A549 (cell line): ENCODE measurements around the gene RCSD1. TPM values are rescaled to one million over a fixed set of nuclear protein-coding genes. Genes with fewer than 3 reads are reported as not detected.

ENCODE experiments used
- ATAC-seq, 2 experiments: fragments of 200-7000 bp in 1 of 2; fragments of >200 bp in 1 of 2; cut with Nextera tagmentation in 1 of 2; cut with Tn5 transposase in 1 of 2; 3 replicates each; pipeline versions ENCODE4 v1.8.0 to v1.9.1; 2018 to 2020; ENCODE audit warnings: mild to moderate bottlenecking in 1 of 2, moderate library complexity in 1 of 2
- CTCF ChIA-PET: fragments of 300-600 bp; sonication (Branson Sonifier 250); formaldehyde crosslinking; extraction: SDS; loops from one replicate; lab custom pipeline; 2021; ENCODE audit warnings: antibody characterized with exemption, inconsistent platforms; lab: Yijun Ruan, JAX
- POLR2A ChIA-PET: fragments of 350-600 bp; formaldehyde crosslinking; extraction: SDS; loops from one replicate; lab custom pipeline; 2021; ENCODE audit warnings: antibody characterized with exemption, inconsistent platforms; lab: Yijun Ruan, JAX
- DNase-seq, 2 experiments: peaks; one replicate each; pipeline versions ENCODE4 v3.0.0 to v3.0.0-alpha.2; 2011 to 2016; ENCODE audit warnings: low read depth in 1 of 2, low spot score in 1 of 2
- FAIRE-seq: peaks from 2 replicates; lab custom pipeline; 2011; peaks lifted over from hg19 to GRCh38; lab: Jason Lieb, UNC
- H3K27ac ChIP-seq, 2 experiments: fragments of >200 bp; sonication (Bioruptor Twin); formaldehyde crosslinking; 3 replicates each; pipeline ENCODE4 v1.5.1; 2016 to 2017
- H3K4me1 ChIP-seq: fragments of >200 bp; sonication (Bioruptor Twin); formaldehyde crosslinking; 3 replicates; pipeline ENCODE4 v1.6.1; 2016
- H3K4me2 ChIP-seq: fragments of >200 bp; sonication (Bioruptor Twin); formaldehyde crosslinking; 3 replicates; pipeline ENCODE4 v1.6.1; 2016
- H3K4me3 ChIP-seq: fragments of >200 bp; sonication (Bioruptor Twin); formaldehyde crosslinking; 3 replicates; pipeline ENCODE4 v1.5.1; 2016
- H3K9me3 ChIP-seq: fragments of >200 bp; sonication (Bioruptor Twin); formaldehyde crosslinking; 3 replicates; pipeline ENCODE4 v1.6.1; 2016
- ATOH8 ChIP-seq: fragments of 250-450 bp; sonication (Bioruptor Pico); IDR thresholded peaks from 2 replicates; pipeline ENCODE4 v1.5.0; 2020; ENCODE audit warnings: low read depth, mild to moderate bottlenecking, moderate library complexity
- BHLHE40 ChIP-seq: IDR thresholded peaks from 2 replicates; pipeline ENCODE4 v1.6.1; 2012; ENCODE audit warnings: low read depth, low read length, inconsistent platforms
- CHD2 ChIP-seq: fragments of 150-350 bp; IDR thresholded peaks from 2 replicates; pipeline ENCODE4 v1.6.1; 2014; ENCODE audit warnings: low read length; ENCODE audit not compliant: partially characterized antibody
- CHD4 ChIP-seq: fragments of 200-600 bp; sonication (generic); IDR thresholded peaks from 2 replicates; pipeline ENCODE4 v1.6.1; 2016; ENCODE audit warnings: antibody characterized with exemption, mild to moderate bottlenecking, borderline replicate concordance
- EP300 ChIP-seq, 2 experiments: fragments of >200 bp; sonication (Bioruptor Twin); formaldehyde crosslinking; IDR thresholded peaks; 2 replicates in 1 of 2; 3 replicates in 1 of 2; pipeline ENCODE4 v1.6.1; 2016 to 2017
- FOSB ChIP-seq: fragments of 250-450 bp; sonication (Bioruptor Pico); IDR thresholded peaks from 2 replicates; pipeline ENCODE4 v1.5.0; 2020; ENCODE audit warnings: mild to moderate bottlenecking, moderate library complexity
- FOSL2 ChIP-seq, 2 experiments: fragments of 450-650 bp in 1 of 2; fragments of >200 bp in 1 of 2; sonication (Bioruptor Twin) in 1 of 2; formaldehyde crosslinking; IDR thresholded peaks; 2 replicates each; pipeline versions ENCODE4 v1.5.0 to v1.6.1; 2016 to 2020; ENCODE audit warnings: mild to moderate bottlenecking in 1 of 2, moderate library complexity in 1 of 2
- FOXS1 ChIP-seq: fragments of 250-450 bp; sonication (Bioruptor Pico); IDR thresholded peaks from 2 replicates; pipeline ENCODE4 v1.5.0; 2020; ENCODE audit warnings: mild to moderate bottlenecking, moderate library complexity
- HOXB5 ChIP-seq: fragments of 250-450 bp; sonication (Bioruptor Pico); IDR thresholded peaks from 2 replicates; pipeline ENCODE4 v1.5.0; 2020; ENCODE audit warnings: mild to moderate bottlenecking, moderate library complexity
- MAZ ChIP-seq: fragments of 150-350 bp; IDR thresholded peaks from 2 replicates; pipeline ENCODE4 v1.6.1; 2014; ENCODE audit warnings: antibody characterized with exemption, low read depth, low read length, borderline replicate concordance
- PBX3 ChIP-seq: IDR thresholded peaks from 2 replicates; pipeline ENCODE4 v1.6.1; 2012
- PHF8 ChIP-seq: fragments of 200-600 bp; sonication (generic); IDR thresholded peaks from 2 replicates; pipeline ENCODE4 v1.6.1; 2016; ENCODE audit warnings: low read depth, mild to moderate bottlenecking, antibody characterized with exemption, moderate library complexity, borderline replicate concordance
- RFX5 ChIP-seq: fragments of 450-650 bp; IDR thresholded peaks from 2 replicates; pipeline ENCODE4 v1.7.1; 2014; ENCODE audit warnings: antibody characterized with exemption, mild to moderate bottlenecking, moderate library complexity
- RNF2 ChIP-seq: fragments of 200-600 bp; sonication (generic); IDR thresholded peaks from 2 replicates; pipeline ENCODE4 v1.6.1; 2016; ENCODE audit warnings: low read depth, mild to moderate bottlenecking, antibody characterized with exemption, moderate library complexity, borderline replicate concordance
- ZNF302 ChIP-seq: fragments of 250-450 bp; sonication (Bioruptor Pico); IDR thresholded peaks from 2 replicates; pipeline ENCODE4 v1.9.0; 2021; ENCODE audit warnings: inconsistent platforms, mild to moderate bottlenecking, moderate library complexity
- whole genome bisulfite sequencing: methylation state at CpG from one replicate; pipeline ENCODE4 v1.1.6; 2017; ENCODE audit errors: missing lambda C conversion rate; 5-methylcytosine and 5-hydroxymethylcytosine counted together
- polyA plus RNA-seq, 4 experiments: library from polyadenylated mRNA; depleted of rRNA in 3 of 4; stranded (reverse); fragments of >200 nt; fragmentation: RNase III in 1 of 4; extraction: RNeasy Plus Mini Kit Qiagen cat#74134 plus additional on column Dnase treatment in 1 of 4; gene quantifications; 2 replicates in 3 of 4; 3 replicates in 1 of 4; pipeline ENCODE4 v1.2.3, GENCODE V29; 2011 to 2017
- TF ChIP-seq, protein P1 (sequence below): fragments of 250-450 bp; sonication (Bioruptor Pico); IDR thresholded peaks from 2 replicates; pipeline ENCODE4 v1.5.0; 2021; ENCODE audit warnings: mild to moderate bottlenecking, moderate library complexity, borderline replicate concordance
- TF ChIP-seq, protein P2 (sequence below): fragments of >200 bp; sonication (Bioruptor Twin); formaldehyde crosslinking; IDR thresholded peaks from 3 replicates; pipeline ENCODE4 v1.6.1; 2016
- TF ChIP-seq, protein P3 (sequence below): fragments of 450-650 bp; IDR thresholded peaks from 2 replicates; pipeline ENCODE4 v1.6.1; 2014; ENCODE audit warnings: antibody characterized with exemption

RCSD1 gene
- polyA plus RNA-seq, 2 of the 4 experiments (the other 2 are of a cell fraction), result not detected

DNA sequence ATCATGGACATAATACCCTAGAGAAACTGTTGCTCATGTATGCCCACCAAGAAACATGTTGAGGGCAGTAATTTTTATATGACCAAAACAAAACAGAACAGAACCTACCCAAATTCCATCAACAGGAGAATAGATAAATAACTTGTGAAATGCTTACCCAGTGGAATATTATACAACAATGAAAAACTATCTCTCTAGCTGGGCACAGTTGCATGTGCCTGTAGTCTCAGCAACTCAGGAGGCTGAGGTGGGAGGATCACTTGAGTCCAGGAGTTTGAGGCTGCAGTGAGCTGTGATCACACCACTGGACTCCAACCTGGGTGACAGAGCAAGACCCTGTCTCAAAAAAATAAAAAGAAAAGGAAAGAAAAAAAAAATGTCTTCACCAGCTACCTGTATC, 37.6 kb upstream of the RCSD1 start:
- DNase-seq (no peak), ATAC-seq (no peak), FAIRE-seq (no peak)
- Histone ChIP-seq H3K9me3 (no peaks in the 10 kb centered on the region), H3K4me1 (no peaks in the 10 kb centered on the region), H3K4me2 (no peak overlapping the region), H3K27ac (no peak overlapping the region), H3K4me3 (no peak overlapping the region)
- TF ChIP-seq, protein P1, sequence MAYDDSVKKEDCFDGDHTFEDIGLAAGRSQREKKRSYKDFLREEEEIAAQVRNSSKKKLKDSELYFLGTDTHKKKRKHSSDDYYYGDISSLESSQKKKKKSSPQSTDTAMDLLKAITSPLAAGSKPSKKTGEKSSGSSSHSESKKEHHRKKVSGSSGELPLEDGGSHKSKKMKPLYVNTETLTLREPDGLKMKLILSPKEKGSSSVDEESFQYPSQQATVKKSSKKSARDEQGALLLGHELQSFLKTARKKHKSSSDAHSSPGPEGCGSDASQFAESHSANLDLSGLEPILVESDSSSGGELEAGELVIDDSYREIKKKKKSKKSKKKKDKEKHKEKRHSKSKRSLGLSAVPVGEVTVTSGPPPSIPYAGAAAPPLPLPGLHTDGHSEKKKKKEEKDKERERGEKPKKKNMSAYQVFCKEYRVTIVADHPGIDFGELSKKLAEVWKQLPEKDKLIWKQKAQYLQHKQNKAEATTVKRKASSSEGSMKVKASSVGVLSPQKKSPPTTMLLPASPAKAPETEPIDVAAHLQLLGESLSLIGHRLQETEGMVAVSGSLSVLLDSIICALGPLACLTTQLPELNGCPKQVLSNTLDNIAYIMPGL (CRISPR knock-in tag), result no peak
- TF ChIP-seq, protein P2, sequence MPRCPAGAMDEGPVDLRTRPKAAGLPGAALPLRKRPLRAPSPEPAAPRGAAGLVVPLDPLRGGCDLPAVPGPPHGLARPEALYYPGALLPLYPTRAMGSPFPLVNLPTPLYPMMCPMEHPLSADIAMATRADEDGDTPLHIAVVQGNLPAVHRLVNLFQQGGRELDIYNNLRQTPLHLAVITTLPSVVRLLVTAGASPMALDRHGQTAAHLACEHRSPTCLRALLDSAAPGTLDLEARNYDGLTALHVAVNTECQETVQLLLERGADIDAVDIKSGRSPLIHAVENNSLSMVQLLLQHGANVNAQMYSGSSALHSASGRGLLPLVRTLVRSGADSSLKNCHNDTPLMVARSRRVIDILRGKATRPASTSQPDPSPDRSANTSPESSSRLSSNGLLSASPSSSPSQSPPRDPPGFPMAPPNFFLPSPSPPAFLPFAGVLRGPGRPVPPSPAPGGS, result no peak
- TF ChIP-seq PHF8, result no peak
- no peak for TF ChIP-seq ATOH8 (CRISPR knock-in tag)
- no peak for TF ChIP-seq RFX5
- no peak for TF ChIP-seq FOSL2 (IDR thresholded peaks at IDR 0.05)
- no peak for TF ChIP-seq FOSL2 (CRISPR knock-in tag; IDR thresholded peaks at IDR 0.05)
- TF ChIP-seq FOXS1 (CRISPR knock-in tag), result no peak
- no peak for TF ChIP-seq BHLHE40
- no peak for TF ChIP-seq PBX3
- TF ChIP-seq HOXB5 (CRISPR knock-in tag), result no peak
- TF ChIP-seq, protein P3, sequence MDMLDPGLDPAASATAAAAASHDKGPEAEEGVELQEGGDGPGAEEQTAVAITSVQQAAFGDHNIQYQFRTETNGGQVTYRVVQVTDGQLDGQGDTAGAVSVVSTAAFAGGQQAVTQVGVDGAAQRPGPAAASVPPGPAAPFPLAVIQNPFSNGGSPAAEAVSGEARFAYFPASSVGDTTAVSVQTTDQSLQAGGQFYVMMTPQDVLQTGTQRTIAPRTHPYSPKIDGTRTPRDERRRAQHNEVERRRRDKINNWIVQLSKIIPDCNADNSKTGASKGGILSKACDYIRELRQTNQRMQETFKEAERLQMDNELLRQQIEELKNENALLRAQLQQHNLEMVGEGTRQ, result no peak
- TF ChIP-seq CHD4, result no peak
- TF ChIP-seq EP300 (IDR thresholded peaks at IDR 0.05), result no peak
- no peak for TF ChIP-seq MAZ
- no peak for TF ChIP-seq CHD2
- no peak for TF ChIP-seq ZNF302 (CRISPR knock-in tag)
- TF ChIP-seq RNF2, result no peak
- POLR2A ChIA-PET, result interaction anchor here (0.7 kb wide), 1 partner anchor 98 kb away, joined by 4 read pairs; no protein-coding TSS in a partner anchor
- CTCF ChIA-PET, result interaction anchor here (1.6 kb wide), 1 partner anchor 16 kb away, joined by 6 read pairs; no protein-coding TSS in a partner anchor

GRCh38 chr1:167593860-167594259, 36.2 kb upstream of the RCSD1 start:
- CTCF ChIA-PET, result interaction anchor here (1.0 to 2.6 kb wide), 3 partner anchors 14 to 93 kb away, joined by 4 to 21 read pairs (median 6); no protein-coding TSS in a partner anchor
- H3K27ac ChIP-seq, result no peak overlapping the region
- H3K4me1 ChIP-seq, result no peaks in the 10 kb centered on the region
- no peak for ATAC-seq
- TF ChIP-seq FOSB (CRISPR knock-in tag), result no peak
- H3K9me3 ChIP-seq, result no peaks in the 10 kb centered on the region
- H3K4me2 ChIP-seq, result no peak overlapping the region
- no peak for DNase-seq
- H3K4me3 ChIP-seq, result no peak overlapping the region
- FAIRE-seq, result no peak
- POLR2A ChIA-PET, result no interaction called here
- 47% methylated on average over 4 of the region's 5 CpGs for WGBS
